HG03521 (cell line): Measurements from ENCODE around the gene PDC.
"Not testable (repeated sequence)": the region's sequence is repeated elsewhere in the genome, so short reads cannot be mapped to it uniquely, and the experiment has no call there.

ENCODE experiments used
- ATAC-seq: cut with Tn5 transposase; IDR thresholded peaks from one replicate; pipeline ENCODE4 v1.9.1; 2021; ENCODE audit warnings: mild to moderate bottlenecking, moderate library complexity; ENCODE audit not compliant: unreplicated experiment

The PDC gene

DNA sequence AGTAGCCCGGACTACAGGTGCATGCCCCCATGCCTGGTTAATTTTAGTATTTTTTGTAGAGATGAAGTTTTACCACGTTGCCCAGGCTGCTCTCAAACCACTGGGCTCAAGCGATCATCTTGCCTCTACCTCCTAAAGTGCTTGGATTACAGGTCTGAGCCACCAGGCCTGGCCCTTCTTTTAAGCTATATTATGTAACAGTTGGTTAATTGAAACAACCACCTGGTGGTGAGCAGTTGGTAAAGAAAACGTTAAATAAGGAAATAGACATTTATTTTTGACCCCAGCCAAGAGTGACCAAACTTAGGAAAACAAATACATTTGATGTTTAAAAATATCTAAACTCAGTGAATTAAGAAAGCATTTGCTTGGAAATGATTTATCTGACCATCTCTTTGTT is 12.1 kb upstream of the PDC start:
- no peak for ATAC-seq

GRCh38 chr1:186465946-186466345 is 5.0 kb upstream of the PDC start:
- no peak for ATAC-seq

GRCh38 chr1:186465491-186465890 is 4.6 kb upstream of the PDC start:
- not testable (repeated sequence) for ATAC-seq

- no peak for ATAC-seq
These were observed 3.0 kb upstream of the PDC start for GRCh38 chr1:186463926-186464325.

- no peak for ATAC-seq
These were observed 2.6 kb upstream of the PDC start for GRCh38 chr1:186463511-186463910.

DNA sequence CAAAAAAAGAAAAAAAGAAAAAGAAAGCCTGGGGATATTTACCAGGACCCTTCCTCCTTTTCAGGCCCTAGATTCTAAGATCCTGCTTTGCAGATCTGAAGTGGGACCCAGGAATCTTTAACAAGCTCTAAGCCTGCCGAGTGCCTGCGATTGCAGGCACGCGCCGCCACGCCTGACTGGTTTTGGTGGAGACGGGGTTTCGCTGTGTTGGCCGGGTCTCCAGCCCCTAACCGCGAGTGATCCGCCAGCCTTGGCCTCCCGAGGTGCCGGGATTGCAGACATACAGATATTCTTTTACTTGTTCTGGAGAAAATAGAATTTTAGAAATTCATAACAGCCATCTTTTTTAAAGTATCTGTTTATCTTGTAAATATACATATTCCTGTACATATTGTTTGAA is 1.8 kb downstream of the PDC start:
- not testable (repeated sequence) for ATAC-seq

- no peak for ATAC-seq
These were observed 4.1 kb downstream of the PDC start for GRCh38 chr1:186456729-186457255.

DNA sequence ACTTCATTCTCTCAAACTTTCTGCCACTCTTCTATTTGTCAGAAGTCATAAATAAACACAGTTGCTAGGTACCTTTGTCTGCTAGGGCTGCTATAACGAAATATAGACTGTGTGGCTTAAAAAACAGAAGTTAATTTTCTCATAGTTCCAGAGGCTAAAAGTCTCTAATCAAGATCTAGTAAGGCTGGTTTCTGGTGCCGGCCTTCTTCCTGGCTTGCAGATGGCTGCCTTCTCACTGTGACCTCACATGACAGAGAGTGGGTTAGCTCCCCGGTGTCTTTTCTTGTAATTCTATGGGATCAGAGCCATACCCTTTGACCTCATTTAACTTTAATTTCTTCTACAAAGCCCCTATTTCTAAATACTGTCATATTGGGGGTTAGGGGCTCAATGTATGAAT is 5.9 kb downstream of the PDC start:
- ATAC-seq, result no peak

DNA sequence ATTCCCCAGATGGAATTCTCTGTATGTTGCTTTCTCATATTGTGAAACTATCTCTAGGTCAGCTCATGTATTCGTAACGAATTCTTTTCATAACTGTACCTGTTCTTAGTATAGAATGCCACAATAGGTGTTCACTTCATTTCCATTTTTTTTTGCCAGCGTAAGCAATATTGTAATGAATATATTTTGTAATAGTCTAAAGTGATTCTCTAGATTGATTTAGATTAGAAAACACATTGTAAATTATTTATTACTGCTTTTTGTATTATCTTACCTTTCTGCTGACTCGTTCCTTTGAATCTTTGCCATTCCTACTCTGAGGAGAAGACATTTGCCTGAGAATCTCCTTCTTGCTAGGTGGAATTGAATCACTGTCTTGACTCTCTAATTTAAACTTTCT is 14.8 kb downstream of the PDC start:
- ATAC-seq, result no peak

DNA sequence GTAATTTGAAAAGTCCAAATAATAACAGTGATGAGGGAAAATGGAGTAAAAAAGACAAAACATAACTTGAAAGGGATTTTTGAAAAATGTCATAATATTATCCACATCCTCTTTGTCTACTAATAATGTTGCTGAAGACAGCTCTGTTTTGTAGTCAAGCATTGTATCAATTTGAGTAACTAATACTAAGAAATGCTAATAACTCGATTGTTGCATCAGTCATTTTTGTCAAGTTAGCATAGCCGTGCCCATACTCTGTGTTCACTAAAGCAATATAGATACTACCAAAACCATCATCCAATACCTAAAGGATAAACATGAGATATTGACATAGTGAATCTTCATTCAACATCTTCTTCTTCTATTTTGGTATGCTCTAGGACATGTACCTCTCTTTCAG is 17.3 kb downstream of the PDC start:
- no peak for ATAC-seq

DNA sequence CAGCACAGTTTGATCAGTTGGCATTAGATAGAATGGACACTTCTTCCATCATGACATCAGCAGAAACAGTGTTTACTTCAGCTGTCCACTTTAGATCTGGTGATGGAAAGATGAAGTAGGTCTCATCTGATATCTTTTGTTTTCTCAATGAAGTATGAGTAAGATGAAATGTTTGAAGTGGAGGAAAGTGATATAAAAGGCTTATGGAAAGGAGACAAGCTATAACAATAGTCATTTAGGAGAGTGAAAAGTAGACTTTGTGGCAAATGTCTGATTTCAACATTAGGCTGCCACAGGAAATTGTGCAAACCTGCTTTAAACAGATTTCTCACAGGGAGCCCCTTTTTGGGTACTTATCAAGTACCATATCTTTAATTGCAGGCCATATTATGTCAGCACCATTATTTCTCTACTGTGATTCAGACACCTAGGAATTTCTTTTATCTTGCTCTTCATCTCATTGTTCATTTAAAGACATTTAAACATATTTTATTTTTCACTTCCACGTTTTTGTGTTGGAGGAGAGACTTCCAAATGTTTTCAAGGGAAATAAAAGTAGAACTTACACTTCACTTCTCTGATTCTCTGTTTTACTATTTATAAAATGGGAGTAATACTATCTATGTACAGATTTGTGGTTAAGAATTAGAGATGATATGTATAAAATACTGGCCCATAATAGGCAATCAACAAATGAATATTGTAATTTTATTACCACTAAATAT is 18.1 kb downstream of the PDC start:
- ATAC-seq, result no peak

- no peak for ATAC-seq
These were observed 20.3 kb downstream of the PDC start for GRCh38 chr1:186440584-186440983.

GRCh38 chr1:186438567-186438966 is 22.3 kb downstream of the PDC start:
- ATAC-seq, result no peak

DNA sequence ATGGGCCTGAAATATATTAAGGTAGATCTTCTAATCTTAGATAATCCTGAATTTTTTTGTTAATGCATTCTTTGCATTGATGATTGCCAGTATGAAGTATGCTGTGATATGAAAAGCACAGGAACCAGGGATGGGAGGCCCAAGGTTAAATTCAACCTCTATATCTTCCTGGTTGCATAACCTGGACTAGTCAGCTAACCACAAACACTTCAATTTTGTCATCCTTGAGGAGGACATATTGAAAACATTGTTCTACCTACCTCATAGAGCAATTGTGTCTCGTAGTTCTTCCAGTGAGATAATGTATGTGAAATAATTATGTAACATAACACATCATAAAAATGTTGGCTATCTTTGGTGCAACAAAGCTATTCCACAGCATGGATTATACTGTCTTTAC is 25.6 kb downstream of the PDC start:
- ATAC-seq, result no peak

- ATAC-seq, result no peak
These were observed 31.9 kb downstream of the PDC start for GRCh38 chr1:186429017-186429416.

DNA sequence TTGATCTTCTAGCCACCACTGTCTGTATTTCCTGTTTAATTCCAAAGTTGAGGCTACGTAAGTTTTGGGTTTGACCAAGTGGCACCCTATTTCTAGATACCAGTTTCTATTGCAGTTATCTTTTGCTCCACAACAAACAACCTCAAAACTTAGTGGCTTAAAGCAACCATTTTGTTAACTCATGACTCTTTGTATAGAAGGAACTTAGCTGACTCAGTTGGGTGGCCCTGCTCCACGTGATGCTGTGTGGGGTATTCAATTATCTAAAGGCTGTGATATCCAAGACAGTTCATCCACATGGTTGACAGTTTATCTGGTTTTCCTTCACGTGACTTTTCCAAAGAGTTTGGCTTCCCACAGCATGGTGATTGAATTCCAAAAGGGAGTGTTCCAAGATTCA is 34.8 kb downstream of the PDC start:
- ATAC-seq, result no peak

- ATAC-seq, result no peak
These were observed 36.4 kb downstream of the PDC start for GRCh38 chr1:186424539-186424938.

GRCh38 chr1:186421446-186421845 is 39.5 kb downstream of the PDC start:
- ATAC-seq, result no peak

- peak; percentile 79 for ATAC-seq
These were observed 40.0 kb downstream of the PDC start for GRCh38 chr1:186420923-186421322.

- ATAC-seq, result no peak
These were observed 40.6 kb downstream of the PDC start for GRCh38 chr1:186420311-186420710.

DNA sequence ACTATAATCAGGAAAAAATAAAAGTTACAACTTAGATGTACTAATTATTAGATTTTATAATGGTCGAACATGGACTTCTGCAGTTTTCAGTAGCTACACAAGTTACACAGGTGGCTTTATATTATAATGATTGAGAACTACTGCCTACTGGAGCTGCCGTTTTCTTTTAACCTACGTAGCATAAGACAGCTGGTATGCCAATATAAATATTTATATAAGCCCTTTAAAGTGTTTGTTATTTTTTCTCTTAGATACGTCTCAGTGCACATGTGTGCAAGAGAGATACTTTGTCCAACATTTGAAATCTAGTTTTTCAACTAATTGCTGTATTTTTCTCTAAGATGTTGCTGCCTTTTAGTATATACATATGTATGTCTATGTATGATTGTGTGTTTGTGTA is 42.4 kb downstream of the PDC start:
- ATAC-seq, result no peak

- ATAC-seq, result no peak
These were observed 47.6 kb downstream of the PDC start for GRCh38 chr1:186413319-186413718.

DNA sequence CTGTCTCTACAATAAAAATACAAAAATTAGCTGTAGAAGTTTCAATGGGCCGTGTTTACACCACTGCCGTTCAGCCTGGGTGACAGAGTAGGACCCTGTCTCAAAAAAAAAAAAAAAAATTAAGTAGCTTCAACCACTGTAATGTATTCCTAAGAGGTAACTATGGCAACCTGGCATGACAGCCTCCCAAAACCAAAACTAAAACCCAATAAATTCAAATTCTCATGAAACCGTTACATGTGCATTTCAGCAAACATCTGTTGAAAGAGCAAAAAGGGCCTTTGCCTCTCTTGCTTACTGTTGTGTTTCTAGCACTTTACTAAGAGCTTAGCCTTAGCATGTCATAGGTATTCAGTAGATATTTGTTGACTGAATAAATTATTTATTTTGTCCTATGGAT is 51.8 kb downstream of the PDC start:
- ATAC-seq, result peak; percentile 67
